GM21529 (cell line): ENCODE data around the gene PSMG4.
A peak's percentile ranks its signal among the peaks of the same experiment; 100 is the strongest.

Source experiments
- ATAC-seq: cut with Tn5 transposase; IDR thresholded peaks from one replicate; pipeline ENCODE4 v1.9.1; 2021; ENCODE audit not compliant: unreplicated experiment

The PSMG4 gene

GRCh38 chr6:3250231-3250675, 8.5 kb upstream of the PSMG4 start:
- no peak for ATAC-seq

DNA sequence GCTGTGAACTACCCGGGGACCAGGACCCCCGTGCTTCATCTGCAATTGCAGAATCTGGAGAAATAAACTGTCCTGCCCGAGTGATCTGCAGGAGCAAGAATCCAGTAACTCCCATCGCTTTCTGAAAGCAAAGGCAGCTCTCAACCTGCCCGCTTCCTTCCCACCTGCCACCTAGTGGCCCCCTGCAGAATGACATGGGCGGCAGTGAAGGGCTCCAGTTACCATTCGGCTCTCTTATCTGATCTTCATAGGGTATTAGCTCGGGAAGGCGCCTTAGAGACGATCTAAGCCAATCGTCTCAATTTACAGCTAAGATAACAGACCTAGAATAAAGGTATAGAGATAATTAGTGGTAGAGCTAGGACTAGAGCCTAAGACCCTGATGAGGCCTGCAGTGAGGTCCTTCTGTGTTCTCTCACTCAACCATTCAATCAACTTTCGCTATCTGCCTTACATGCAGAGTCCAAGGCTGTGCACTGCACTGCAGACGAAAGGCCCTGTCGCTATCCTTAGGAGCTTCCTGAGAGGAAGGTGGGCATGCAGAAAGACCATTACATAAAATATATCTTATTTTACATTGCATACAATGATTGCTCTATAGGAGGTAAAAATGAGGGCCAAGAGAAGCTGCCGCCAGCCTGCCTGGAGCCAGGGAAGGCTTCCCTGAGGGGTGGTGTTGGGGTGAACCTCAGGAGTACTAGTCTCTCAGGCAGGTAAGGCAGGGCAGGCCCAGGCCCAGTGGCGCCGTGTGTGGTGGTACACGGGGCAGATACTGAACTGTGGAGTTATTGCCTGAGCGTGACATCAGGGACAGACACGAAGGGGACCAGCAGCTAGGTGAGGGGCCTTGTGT, 7.1 kb upstream of the PSMG4 start:
- ATAC-seq, result peak; percentile 72

DNA sequence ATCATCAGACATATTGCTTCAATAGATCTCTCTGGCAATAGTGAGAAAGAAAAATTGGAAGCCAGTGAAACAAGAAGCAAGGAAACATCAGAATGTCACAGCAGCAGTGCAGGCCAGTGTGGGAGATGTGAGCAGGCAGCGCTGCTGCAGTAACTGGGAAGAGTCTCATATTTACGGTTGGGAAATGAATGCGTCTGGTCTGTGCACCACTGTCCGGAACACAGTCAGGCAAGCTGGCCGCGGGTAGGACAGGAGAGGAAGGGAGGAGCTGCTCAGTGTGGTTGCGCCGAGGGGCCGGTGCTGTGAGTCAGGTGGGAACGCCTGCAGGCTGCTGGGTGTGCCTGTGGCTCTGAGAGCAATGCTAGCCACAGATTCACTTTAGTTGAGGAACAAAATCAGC, 6.4 kb upstream of the PSMG4 start:
- ATAC-seq, result no peak

GRCh38 chr6:3252861-3253596, 5.7 kb upstream of the PSMG4 start:
- ATAC-seq, result no peak

GRCh38 chr6:3253597-3253961, 5.2 kb upstream of the PSMG4 start:
- no peak for ATAC-seq

- ATAC-seq, result no peak
Measured at GRCh38 chr6:3258201-3258600, 546 bp upstream of the PSMG4 start.

DNA sequence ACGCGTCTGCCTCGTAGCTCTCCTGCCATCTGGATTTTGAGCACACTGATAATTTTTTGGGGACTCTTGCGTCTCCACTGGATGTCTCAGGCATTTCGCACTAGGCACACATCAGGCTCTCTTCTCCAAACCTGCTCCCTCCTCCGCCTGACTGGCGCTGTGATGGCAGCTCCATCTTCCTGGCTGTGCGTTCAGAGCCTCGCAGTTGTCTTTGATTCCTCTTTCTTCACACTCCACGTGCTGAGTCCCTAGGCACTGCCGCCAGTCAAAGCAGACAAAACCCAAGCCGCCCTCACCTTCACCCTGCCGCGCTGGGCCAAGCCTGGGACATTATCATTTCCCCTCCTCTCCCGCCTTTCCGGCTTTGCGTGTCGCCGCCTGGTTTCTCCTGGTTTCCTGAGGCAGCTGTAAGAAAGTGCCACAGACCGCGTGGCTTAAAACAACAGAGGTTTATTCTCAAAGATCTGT, 778 bp downstream of the PSMG4 start:
- ATAC-seq, result peak; percentile 41

GRCh38 chr6:3260296-3260695, 1.5 kb downstream of the PSMG4 start:
- ATAC-seq, result no peak

GRCh38 chr6:3260772-3261517, 2.2 kb downstream of the PSMG4 start:
- no peak for ATAC-seq

DNA sequence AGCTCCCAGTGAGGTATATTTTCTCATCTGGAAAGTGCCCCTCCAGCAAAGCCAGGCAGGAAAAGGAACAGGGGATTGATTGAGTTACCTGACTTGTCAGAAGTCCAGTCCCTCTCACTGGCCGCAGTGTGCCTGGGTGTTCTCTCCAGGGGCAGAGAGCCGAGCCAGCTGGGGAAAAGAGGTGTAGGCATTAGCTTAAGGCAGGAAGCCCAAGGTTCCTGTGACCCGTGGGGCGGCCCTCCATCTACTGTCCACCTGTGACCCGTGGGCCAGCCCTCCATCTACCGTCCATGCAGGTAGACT, 2.7 kb downstream of the PSMG4 start:
- ATAC-seq, result no peak

DNA sequence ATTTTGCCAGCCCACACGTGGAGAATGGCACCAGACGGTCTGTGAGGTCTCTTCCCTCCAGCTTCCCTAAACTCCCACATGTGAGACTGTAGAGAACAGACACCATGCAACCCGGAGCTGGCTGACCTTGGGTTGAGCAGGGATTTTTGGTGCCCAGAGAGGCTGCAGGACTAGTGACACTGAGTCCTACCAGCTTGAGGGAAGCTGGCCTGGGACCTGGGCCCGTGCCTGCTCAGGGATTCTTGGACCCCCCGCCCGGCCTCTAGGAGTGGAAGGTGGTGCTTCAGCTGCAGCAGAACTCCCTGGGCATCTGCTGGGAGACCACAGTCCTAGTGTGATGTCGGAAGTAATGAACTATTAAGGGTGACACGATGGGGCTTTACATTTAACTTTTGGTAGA, 3.2 kb downstream of the PSMG4 start:
- no peak for ATAC-seq

DNA sequence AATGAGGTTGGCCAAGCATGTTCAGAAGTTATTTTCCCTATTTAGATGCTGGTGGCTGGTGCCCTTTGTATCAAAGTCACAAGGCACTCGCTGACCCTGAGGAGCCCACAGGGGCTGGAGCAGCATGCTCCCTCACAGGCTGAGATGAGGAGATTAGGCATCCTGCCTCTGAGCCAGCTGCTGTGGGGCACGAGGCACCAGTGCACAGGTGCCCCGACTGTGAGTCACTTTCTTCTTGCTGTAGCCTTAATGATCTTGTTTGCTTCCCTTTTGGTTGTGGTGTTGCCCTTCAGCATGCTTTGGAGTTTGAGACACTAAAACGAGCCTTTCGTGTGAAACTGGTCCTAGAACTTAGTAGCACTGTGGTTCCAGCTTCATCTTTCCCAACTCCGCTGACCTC, 4.3 kb downstream of the PSMG4 start:
- no peak for ATAC-seq

- ATAC-seq, result no peak
Measured at GRCh38 chr6:3264356-3264755, 5.6 kb downstream of the PSMG4 start.

GRCh38 chr6:3265671-3266070, 6.9 kb downstream of the PSMG4 start:
- no peak for ATAC-seq

- ATAC-seq, result no peak
Measured at GRCh38 chr6:3266170-3266569, 7.4 kb downstream of the PSMG4 start.

DNA sequence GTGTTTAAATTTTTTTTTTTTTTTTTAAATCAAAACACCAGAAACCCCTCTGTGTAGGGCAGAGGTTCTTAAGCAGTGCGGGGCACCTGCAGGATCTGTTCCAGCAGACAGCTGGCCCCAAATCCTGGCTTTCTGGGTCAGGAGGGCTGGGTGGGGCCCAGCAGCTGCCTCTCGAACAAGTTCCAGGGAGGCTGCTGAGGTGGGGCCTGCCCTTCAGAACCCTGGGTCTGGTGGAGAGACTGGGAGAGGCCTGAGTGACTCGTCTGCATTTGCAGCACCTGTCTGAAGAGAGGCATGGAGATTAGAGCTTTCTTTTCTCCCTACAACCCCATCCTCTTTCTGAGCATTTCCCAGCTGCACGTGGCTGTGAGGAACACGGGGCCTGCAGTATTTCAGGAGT, 8.4 kb downstream of the PSMG4 start:
- ATAC-seq, result no peak

DNA sequence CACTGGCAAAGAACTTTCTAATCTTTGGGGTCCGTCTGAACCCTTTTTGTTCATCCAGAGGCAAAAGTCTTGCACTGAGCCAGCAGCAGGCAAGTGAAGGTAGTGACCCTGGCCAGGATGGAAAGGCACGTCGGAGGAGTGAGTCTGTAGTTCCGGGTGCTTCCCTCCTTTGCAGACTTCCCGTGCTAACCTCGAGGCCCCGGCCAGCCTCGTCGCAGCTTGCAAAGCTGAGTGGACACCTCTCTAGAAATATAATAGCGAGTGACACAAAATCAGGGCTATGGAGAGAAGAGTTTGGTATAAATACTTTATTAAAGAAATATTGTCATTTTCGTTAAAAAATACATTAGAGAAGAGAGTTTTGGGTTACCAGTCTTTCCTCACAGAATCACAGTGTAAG, 9.9 kb downstream of the PSMG4 start:
- no peak for ATAC-seq

GRCh38 chr6:3269281-3269975, 10.7 kb downstream of the PSMG4 start:
- ATAC-seq, result no peak

GRCh38 chr6:3270258-3270657, 11.5 kb downstream of the PSMG4 start:
- ATAC-seq, result no peak

DNA sequence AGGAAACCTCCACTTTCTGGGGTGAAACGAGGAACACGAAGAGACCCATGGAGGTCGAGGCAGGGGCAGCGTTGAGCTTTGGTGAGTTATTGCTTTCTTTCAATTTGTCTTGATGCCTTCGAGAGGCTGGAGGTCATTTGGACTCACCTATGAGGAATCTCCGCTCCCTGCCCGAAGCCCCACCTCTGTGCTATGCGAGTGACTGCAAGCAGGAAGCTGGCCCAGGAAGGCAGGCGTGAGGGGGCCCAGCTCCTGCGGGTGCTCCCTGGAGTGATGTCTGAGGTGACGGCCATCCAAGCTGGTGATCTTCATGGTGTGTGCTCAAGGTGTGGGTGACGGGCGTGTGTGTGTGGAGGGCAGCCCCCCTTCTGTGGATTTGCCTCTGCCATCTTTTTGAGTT, 13.0 kb downstream of the PSMG4 start:
- ATAC-seq, result no peak

GRCh38 chr6:3272911-3273547, 14.3 kb downstream of the PSMG4 start:
- no peak for ATAC-seq
